NCI-H1417 treated with DMSO at 0.1 percent for 48 hours (cell line): ENCODE measurements around the gene NKD1.

ENCODE experiments used
- DNase-seq: peaks from one replicate; lab custom pipeline; 2025; lab: John Stamatoyannopoulos, UW

Gene NKD1

DNA sequence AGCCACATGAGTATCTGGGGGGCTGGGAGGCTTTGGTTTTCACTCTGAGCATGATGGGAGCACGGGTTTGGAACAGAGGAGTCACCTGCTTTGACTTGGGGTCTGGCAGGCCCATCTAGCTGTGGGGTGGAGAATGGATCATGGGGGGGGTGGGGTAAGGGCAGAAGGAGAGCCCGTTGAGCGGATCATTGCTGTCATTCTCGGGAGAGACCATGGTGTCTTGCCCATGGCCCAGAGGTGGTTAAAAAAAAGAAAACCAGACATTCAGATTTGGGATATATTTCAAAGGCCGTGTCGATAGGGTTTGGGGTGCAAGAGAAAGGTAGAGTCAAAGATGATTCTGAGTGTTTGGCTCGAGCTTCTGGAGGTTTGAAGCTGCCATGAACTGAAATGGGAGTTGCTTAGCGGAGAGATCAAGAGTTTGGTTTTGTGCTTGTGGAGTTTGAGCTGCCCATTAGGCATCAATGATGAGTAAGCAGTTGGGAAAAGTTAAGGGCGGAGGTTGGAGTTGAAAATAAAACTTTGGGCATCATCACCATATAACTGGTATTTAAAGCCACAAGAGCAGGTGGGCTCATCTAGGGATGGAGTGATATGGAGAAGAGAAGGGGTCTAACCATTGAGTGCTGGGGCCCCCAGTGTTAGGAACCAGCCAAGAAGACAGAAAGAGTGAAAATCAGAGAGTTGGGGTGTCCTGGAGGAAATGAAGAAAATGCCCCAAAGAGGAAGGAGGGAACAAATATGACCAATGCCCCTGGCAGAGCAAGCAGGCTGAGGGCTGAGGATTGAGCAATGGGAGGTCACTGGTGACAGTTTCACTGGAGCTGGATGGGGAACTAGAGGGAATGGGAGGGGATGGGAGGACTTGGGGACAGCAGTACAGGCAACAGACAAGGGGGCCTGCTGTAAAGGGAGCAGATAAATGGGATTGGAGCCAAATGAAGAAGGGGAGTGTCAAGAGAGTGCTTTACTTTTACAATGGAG, 147.1 kb downstream of the NKD1 start:
- DNase-seq, result no peak

DNA sequence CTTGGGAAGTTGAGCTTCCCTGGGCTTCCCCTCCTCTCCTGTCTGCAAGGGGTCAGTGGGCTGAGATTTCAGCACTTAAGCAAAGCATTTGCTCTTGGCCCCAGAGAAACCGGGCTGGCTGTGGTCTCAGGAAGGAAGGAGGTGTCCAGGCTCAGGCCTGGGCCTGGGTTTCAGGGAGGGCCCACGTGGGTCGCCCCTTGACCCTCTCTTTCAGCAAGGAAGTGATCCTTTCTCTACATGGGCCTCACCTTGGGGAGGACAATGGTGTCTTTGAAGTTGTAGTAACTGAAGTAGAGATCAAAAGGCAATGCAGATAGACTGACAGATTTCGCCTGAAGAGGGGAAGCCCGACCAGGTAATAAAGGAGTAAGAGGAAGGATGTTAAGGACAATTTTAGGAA, 147.9 kb downstream of the NKD1 start:
- DNase-seq, result no peak

DNA sequence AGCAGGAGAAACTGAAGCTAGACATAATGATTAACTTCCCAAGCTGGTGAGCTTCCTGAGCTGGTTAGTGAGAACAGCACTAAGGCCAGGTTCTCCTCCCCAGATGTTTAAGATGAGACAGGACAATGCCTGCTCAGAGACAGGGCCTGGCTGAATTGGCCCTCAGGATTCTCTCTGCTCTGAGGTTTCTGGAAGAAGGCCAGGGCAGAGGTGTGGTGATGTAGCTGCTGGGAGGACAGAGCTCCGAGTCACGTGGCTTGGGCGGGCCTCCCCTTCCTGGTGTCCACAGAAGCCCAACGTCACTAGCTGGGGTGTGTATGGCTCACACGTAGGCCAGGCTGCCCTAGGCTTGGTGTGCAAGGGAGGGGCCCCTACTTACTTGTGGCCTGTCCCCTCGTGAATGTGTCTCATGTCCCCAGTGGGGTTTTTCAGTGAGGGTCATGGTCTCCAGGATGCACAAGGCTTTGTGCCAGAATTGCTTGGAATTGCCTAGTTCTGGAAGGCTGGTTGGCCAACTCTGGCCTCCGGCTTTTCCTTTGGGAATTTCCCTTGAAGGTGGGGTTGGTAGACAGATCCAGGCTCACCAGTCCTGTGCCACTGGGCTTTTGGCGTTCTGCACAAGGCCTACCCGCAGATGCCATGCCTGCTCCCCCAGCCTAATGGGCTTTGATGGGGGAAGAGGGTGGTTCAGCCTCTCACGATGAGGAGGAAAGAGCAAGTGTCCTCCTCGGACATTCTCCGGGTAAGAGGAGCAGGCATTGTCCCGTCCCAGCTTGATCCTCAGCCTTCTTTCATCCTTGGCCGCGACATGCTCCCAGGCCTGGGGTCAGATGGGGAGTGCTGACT, 148.6 kb downstream of the NKD1 start:
- no peak for DNase-seq

DNA sequence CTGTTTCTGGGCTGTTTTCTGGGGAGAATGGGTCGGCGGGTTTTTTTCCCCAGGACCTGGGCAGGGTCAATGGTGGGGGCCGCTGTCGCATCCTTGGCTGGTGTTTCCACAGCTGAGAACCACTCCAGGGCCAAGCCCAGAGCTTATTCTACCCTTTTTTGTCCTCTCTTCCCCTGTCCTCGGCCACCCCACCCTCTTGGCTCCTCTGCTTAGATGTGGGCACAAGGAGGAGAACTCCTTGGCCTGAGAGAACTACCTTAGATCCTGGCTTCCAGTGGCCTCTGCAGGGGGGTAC, 149.2 kb downstream of the NKD1 start:
- DNase-seq, result no peak

DNA sequence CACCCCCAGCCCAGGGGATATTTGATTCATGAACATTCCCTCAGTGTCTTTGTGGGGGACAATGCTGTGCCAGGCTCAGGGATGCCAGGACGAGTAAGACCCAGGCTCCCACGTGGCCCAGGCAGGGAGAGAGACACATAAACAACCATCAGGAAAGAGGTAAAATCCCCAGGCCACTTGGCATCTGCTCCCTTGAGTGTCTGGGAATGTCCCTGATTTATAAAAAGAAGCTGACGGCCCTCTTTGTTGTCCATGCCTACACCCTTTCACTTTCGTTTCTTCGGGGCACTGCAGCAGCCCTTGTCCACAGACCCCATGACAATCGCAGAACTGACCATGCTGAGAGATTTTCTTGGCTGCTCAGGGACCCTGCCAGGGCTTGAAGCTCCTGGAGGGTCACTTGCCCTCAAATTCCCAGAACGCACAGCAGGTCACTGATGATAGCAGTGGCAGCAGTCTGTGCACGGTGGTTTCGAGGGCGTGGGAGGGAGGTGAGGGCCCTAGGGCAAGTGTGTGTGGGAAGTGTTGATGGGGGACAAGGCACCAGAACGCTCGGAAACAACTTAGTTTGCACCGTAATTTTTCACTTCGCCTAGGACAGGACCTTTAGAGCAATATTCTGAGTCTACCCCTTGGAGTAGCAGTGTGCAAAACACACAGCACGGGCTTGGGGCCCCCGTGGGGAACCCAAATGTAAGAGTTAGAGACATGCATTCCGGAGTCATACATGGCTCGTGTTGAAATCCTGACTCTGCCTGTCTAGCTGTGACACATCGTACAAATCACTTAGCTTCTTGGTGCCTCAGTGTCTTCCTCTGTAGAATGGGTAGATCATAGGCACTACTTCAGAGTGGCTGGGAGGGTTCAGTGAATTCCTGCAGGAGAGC, 149.9 kb downstream of the NKD1 start:
- no peak for DNase-seq
